GM11168 (cell line): Measurements from ENCODE around the gene CIB4.

ENCODE experiments used
- in situ Hi-C: fragments of 300-500 bp; cut with MboI; formaldehyde crosslinking; loops from one replicate; pipeline ENCODE4 v1.12.0; 2022; ENCODE audit warnings: low sequenced_read_pairs; ENCODE audit not compliant: unreplicated experiment

Gene CIB4

GRCh38 chr2:26537826-26538475, 103.2 kb downstream of the CIB4 start:
- in situ Hi-C loops: no loop called here

- in situ Hi-C loops: no loop called here
These were observed 103.9 kb downstream of the CIB4 start for GRCh38 chr2:26537069-26537825.

DNA sequence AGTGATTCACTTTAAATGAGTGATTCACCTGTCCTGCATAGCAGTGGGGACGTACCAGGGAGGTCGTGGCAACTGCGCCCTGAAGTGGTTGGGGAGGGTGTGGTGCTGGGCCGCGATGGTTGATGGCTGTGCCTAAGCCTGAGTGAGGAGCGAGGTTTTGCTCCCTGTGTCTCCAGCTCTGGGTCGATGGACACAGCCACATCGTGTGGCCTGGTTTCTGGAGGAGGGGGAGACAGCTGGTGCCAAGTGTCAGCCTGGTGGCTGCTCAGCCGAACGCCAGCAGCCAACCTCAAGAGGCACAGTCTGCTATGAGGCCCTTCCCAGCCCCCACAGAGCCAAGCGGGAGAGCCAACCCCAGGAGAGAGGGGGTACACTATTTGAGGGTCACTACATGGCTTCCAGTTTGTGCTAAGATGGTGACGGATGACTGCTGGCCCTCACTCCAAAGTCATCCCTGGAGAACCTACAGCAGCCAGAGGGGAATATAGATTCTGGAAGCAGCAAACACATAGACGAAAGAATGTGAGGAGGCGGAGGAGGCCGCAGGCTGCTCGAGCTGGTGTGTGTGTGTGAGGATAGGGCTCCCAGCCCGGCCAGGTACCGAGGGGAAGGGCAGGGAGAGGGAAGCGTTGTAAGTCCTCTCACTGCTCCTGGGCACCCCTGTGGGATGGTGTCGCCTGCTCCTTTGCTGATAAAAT, 104.6 kb downstream of the CIB4 start:
- in situ Hi-C loops: no loop called here

GRCh38 chr2:26535663-26536275, 105.4 kb downstream of the CIB4 start:
- in situ Hi-C loops: no loop called here

- in situ Hi-C loops: no loop called here
These were observed 106.1 kb downstream of the CIB4 start for GRCh38 chr2:26534865-26535662.

- in situ Hi-C loops: no loop called here
These were observed 106.9 kb downstream of the CIB4 start for GRCh38 chr2:26534098-26534864.

- in situ Hi-C loops: no loop called here
These were observed 107.5 kb downstream of the CIB4 start for GRCh38 chr2:26533661-26534060.

GRCh38 chr2:26532301-26533250, 108.6 kb downstream of the CIB4 start:
- in situ Hi-C loops: no loop called here
